HG02943 (cell line): ENCODE results near the gene SYTL1.

Source experiments
- ATAC-seq: cut with Tn5 transposase; IDR thresholded peaks from one replicate; pipeline ENCODE4 v1.9.1; 2021; ENCODE audit warnings: mild to moderate bottlenecking, low read depth, moderate library complexity; ENCODE audit not compliant: unreplicated experiment

Gene SYTL1

GRCh38 chr1:27316860-27317259, 25.0 kb upstream of the SYTL1 start:
- ATAC-seq: no peak

GRCh38 chr1:27318136-27318535, 23.7 kb upstream of the SYTL1 start:
- no peak for ATAC-seq

GRCh38 chr1:27318596-27318995, 23.2 kb upstream of the SYTL1 start:
- no peak for ATAC-seq

GRCh38 chr1:27321813-27322568, 19.8 kb upstream of the SYTL1 start, which contains the start of gene TMEM222:
TSS of gene TMEM222 (plus strand) at chr1:27322163. CDS start at chr1:27322198, 35 bp downstream.
- peak; percentile 89 for ATAC-seq

GRCh38 chr1:27322569-27323240, 19.1 kb upstream of the SYTL1 start:
- ATAC-seq: peak; percentile 16

- no peak for ATAC-seq
Measured at GRCh38 chr1:27325286-27325685, 16.5 kb upstream of the SYTL1 start.

- no peak for ATAC-seq
Measured at GRCh38 chr1:27327964-27328363, 13.9 kb upstream of the SYTL1 start.

- no peak for ATAC-seq
Measured at GRCh38 chr1:27330786-27331185, 11.0 kb upstream of the SYTL1 start.

- ATAC-seq: no peak
Measured at GRCh38 chr1:27331426-27331825, 10.4 kb upstream of the SYTL1 start.

- no peak for ATAC-seq
Measured at GRCh38 chr1:27331922-27332321, 9.9 kb upstream of the SYTL1 start.

- ATAC-seq: no peak
Measured at GRCh38 chr1:27332536-27333281, 9.1 kb upstream of the SYTL1 start.

- no peak for ATAC-seq
Measured at GRCh38 chr1:27333717-27334279, 8.0 kb upstream of the SYTL1 start.

GRCh38 chr1:27335506-27336422, 6.1 kb upstream of the SYTL1 start:
- ATAC-seq: no peak

GRCh38 chr1:27336756-27337155, 5.1 kb upstream of the SYTL1 start:
- ATAC-seq: no peak

- ATAC-seq: no peak
Measured at GRCh38 chr1:27338751-27339150, 3.1 kb upstream of the SYTL1 start.

GRCh38 chr1:27339213-27339612, 2.6 kb upstream of the SYTL1 start:
- ATAC-seq: no peak

GRCh38 chr1:27342391-27342777, 562 bp downstream of the SYTL1 start:
- no peak for ATAC-seq

- no peak for ATAC-seq
Measured at GRCh38 chr1:27342778-27343638, 1.2 kb downstream of the SYTL1 start.

- no peak for ATAC-seq
Measured at GRCh38 chr1:27343639-27344025, 1.8 kb downstream of the SYTL1 start.
